Erythroblast (primary cell): ENCODE results near the gene CDX2.

ENCODE experiments used
- GATA1 ChIP-seq: IDR thresholded peaks from 2 replicates; pipeline ENCODE4 v1.6.1; 2011; ENCODE audit warnings: low read depth, mild to moderate bottlenecking, control low read depth, low read length, moderate library complexity
- POLR2A ChIP-seq: IDR thresholded peaks from 2 replicates; pipeline ENCODE4 v1.6.1; 2011; ENCODE audit warnings: mild to moderate bottlenecking, low read length

GRCh38 chr13:27971776-27972477 lies 2.8 kb upstream of the CDX2 start:
- TF ChIP-seq POLR2A (no peak), GATA1 (no peak)
